ENCODE data around the gene AGAP1. TPM values are rescaled to one million over a fixed set of nuclear protein-coding genes. Genes with fewer than 3 reads are reported as not detected.

AGAP1 gene
- total RNA-seq, 1 donor from 2014 or later = 20.4 TPM

- TF ChIP-seq CTCF (IDR thresholded peaks at IDR 0.05) (no peak), EZH2 (IDR thresholded peaks at IDR 0.05) (no peak), EZH2phosphoT487 (IDR thresholded peaks at IDR 0.05) (no peak)
- Histone ChIP-seq H3K36me3 (no peaks in the 10 kb centered on the region), H3K27ac (no peak overlapping the region), H2AFZ (replicated peaks) (no peak overlapping the region), H3K27me3 (peaks cover 38% of the 10 kb centered on the region), H3F3A (ENCODE audit: low read depth) (peaks cover 9% of the 10 kb centered on the region), H4K20me1 (ENCODE audit: low read depth) (peaks cover 43% of the 10 kb centered on the region), H3K4me2 (no peak overlapping the region), H3K4me1 (peaks cover 9% of the 10 kb centered on the region), H3K9me3 (ENCODE audit: low read depth) (no peaks in the 10 kb centered on the region), H3K4me3 (no peak overlapping the region), H3K9ac (no peak overlapping the region), H3K79me2 (ENCODE audit: low read depth) (no peaks in the 10 kb centered on the region)
- Mint-ChIP-seq H3K9me3 (no peaks in the 10 kb centered on the region), H3K27ac (no peak overlapping the region), H3K4me1 (peaks cover 45% of the 10 kb centered on the region), H3K4me3 (no peak overlapping the region), H3K36me3 (peaks cover 33% of the 10 kb centered on the region), H3K27me3 (ENCODE audit: insufficient read depth, low read depth) (peaks cover 8% of the 10 kb centered on the region)
- DNase-seq (ENCODE audit: low spot score) = no peak
Observed at GRCh38 chr2:236121546-236121945, 627.7 kb downstream of the AGAP1 start.

- Histone ChIP-seq H3K4me1 (peaks cover 9% of the 10 kb centered on the region), H3K27ac (no peak overlapping the region), H4K20me1 (ENCODE audit: low read depth) (peaks cover 37% of the 10 kb centered on the region), H2AFZ (replicated peaks) (no peak overlapping the region), H3F3A (ENCODE audit: low read depth) (peaks cover 9% of the 10 kb centered on the region), H3K4me3 (no peak overlapping the region), H3K9ac (no peak overlapping the region), H3K4me2 (no peak overlapping the region), H3K36me3 (no peaks in the 10 kb centered on the region), H3K79me2 (ENCODE audit: low read depth) (no peaks in the 10 kb centered on the region), H3K9me3 (ENCODE audit: low read depth) (no peaks in the 10 kb centered on the region), H3K27me3 (peaks cover 31% of the 10 kb centered on the region)
- Mint-ChIP-seq H3K4me1 (peaks cover 43% of the 10 kb centered on the region), H3K9me3 (no peaks in the 10 kb centered on the region), H3K27me3 (ENCODE audit: insufficient read depth, low read depth) (peaks cover 8% of the 10 kb centered on the region), H3K27ac (no peak overlapping the region), H3K36me3 (peaks cover 33% of the 10 kb centered on the region), H3K4me3 (no peak overlapping the region)
- DNase-seq (ENCODE audit: low spot score) = no peak
- TF ChIP-seq EZH2phosphoT487 (IDR thresholded peaks at IDR 0.05) = no peak
- TF ChIP-seq EZH2 (IDR thresholded peaks at IDR 0.05) = no peak
- no peak for TF ChIP-seq CTCF (IDR thresholded peaks at IDR 0.05)
Observed at GRCh38 chr2:236122236-236122635, 628.4 kb downstream of the AGAP1 start.

GRCh38 chr2:236123716-236124115 lies 629.9 kb downstream of the AGAP1 start:
- Histone ChIP-seq H3K4me2 (no peak overlapping the region), H2AFZ (replicated peaks) (no peak overlapping the region), H4K20me1 (ENCODE audit: low read depth) (peaks cover 28% of the 10 kb centered on the region), H3K9ac (no peak overlapping the region), H3K27me3 (peaks cover 19% of the 10 kb centered on the region), H3K79me2 (ENCODE audit: low read depth) (no peaks in the 10 kb centered on the region), H3K27ac (no peak overlapping the region), H3K4me1 (no peaks in the 10 kb centered on the region), H3K36me3 (no peaks in the 10 kb centered on the region), H3F3A (ENCODE audit: low read depth) (no peaks in the 10 kb centered on the region), H3K4me3 (no peak overlapping the region), H3K9me3 (ENCODE audit: low read depth) (no peaks in the 10 kb centered on the region)
- DNase-seq (ENCODE audit: low spot score) = no peak
- Mint-ChIP-seq H3K9me3 (no peaks in the 10 kb centered on the region), H3K4me3 (no peak overlapping the region), H3K36me3 (peaks cover 33% of the 10 kb centered on the region), H3K4me1 (peaks cover 40% of the 10 kb centered on the region), H3K27me3 (ENCODE audit: insufficient read depth, low read depth) (peaks cover 8% of the 10 kb centered on the region), H3K27ac (no peak overlapping the region)
- TF ChIP-seq EZH2phosphoT487 (IDR thresholded peaks at IDR 0.05) (no peak), EZH2 (IDR thresholded peaks at IDR 0.05) (no peak), CTCF (IDR thresholded peaks at IDR 0.05) (no peak)

Data from neural progenitor cell (in vitro differentiated cells).